Trophoblast cell (in vitro differentiated cells and primary cell): Measurements from ENCODE around the gene CLASP1.

ENCODE experiments used
- DNase-seq, 2 donors: peaks; one replicate each; pipeline ENCODE4 v3.0.0-alpha.2; 2016
- H2AFZ ChIP-seq: 2 replicates; pipeline ENCODE4 v1.6.1; 2013; ENCODE audit warnings: low read length, moderate library complexity, mild to moderate bottlenecking; ENCODE audit not compliant: insufficient read depth, poor library complexity
- H2AK5ac ChIP-seq: 2 replicates; pipeline ENCODE4 v1.6.1; 2013; ENCODE audit warnings: mild to moderate bottlenecking, low read length
- H2BK120ac ChIP-seq: 2 replicates; pipeline ENCODE4 v1.6.1; 2013; ENCODE audit warnings: low read length, mild to moderate bottlenecking, moderate library complexity; ENCODE audit not compliant: insufficient read depth, poor library complexity
- H2BK12ac ChIP-seq: 2 replicates; pipeline ENCODE4 v1.6.1; 2013; ENCODE audit warnings: mild to moderate bottlenecking, low read length, moderate library complexity
- H2BK5ac ChIP-seq: 2 replicates; pipeline ENCODE4 v1.6.1; 2013; ENCODE audit warnings: low read length, low read depth, moderate library complexity, mild to moderate bottlenecking; ENCODE audit not compliant: poor library complexity
- H3K14ac ChIP-seq: 2 replicates; pipeline ENCODE4 v1.6.1; 2013; ENCODE audit warnings: mild to moderate bottlenecking, low read length
- H3K18ac ChIP-seq: 2 replicates; pipeline ENCODE4 v1.6.1; 2013; ENCODE audit warnings: mild to moderate bottlenecking, low read length
- H3K23ac ChIP-seq: 2 replicates; pipeline ENCODE4 v1.6.1; 2013; ENCODE audit warnings: low read length
- H3K27ac ChIP-seq: 2 replicates; pipeline ENCODE4 v1.5.1; 2013; ENCODE audit warnings: low read depth, mild to moderate bottlenecking, inconsistent platforms, low read length, moderate library complexity
- H3K27me3 ChIP-seq: 2 replicates; pipeline ENCODE4 v1.6.1; 2013; ENCODE audit warnings: inconsistent platforms, mild to moderate bottlenecking, low read length, moderate library complexity; ENCODE audit not compliant: insufficient read depth
- H3K36me3 ChIP-seq, 2 experiments: 1 replicate in 1 of 2; 2 replicates in 1 of 2; pipeline ENCODE4 v1.6.1; 2013; ENCODE audit warnings: low read length in 2 of 2, mild to moderate bottlenecking in 2 of 2, moderate library complexity in 1 of 2; ENCODE audit not compliant: insufficient read depth in 2 of 2, control insufficient read depth in 1 of 2
- H3K4ac ChIP-seq: 2 replicates; pipeline ENCODE4 v1.6.1; 2013; ENCODE audit warnings: low read depth, mild to moderate bottlenecking, low read length, moderate library complexity
- H3K4me1 ChIP-seq, 2 experiments: 1 replicate in 1 of 2; 2 replicates in 1 of 2; pipeline ENCODE4 v1.6.1; 2013; ENCODE audit warnings: low read length in 2 of 2, mild to moderate bottlenecking in 2 of 2, moderate library complexity in 1 of 2; ENCODE audit not compliant: insufficient read depth in 2 of 2, control insufficient read depth in 1 of 2
- H3K4me2 ChIP-seq: 2 replicates; pipeline ENCODE4 v1.6.1; 2013; ENCODE audit warnings: inconsistent platforms, mild to moderate bottlenecking, low read length, moderate library complexity
- H3K4me3 ChIP-seq: 2 replicates; pipeline ENCODE4 v1.5.1; 2013; ENCODE audit warnings: mild to moderate bottlenecking, low read depth, low read length, inconsistent platforms
- H3K79me1 ChIP-seq: one replicate; pipeline ENCODE4 v1.6.1; 2013; ENCODE audit warnings: low read length
- H3K79me2 ChIP-seq: 2 replicates; pipeline ENCODE4 v1.6.1; 2013; ENCODE audit warnings: low read length, mild to moderate bottlenecking; ENCODE audit not compliant: control insufficient read depth, insufficient read depth, poor library complexity
- H3K9ac ChIP-seq: 2 replicates; pipeline ENCODE4 v1.6.1; 2013; ENCODE audit warnings: mild to moderate bottlenecking, low read length
- H3K9me3 ChIP-seq: 2 replicates; pipeline ENCODE4 v1.6.1; 2013; ENCODE audit warnings: low read depth, mild to moderate bottlenecking, control low read depth, inconsistent platforms, low read length; ENCODE audit not compliant: insufficient read depth
- H4K12ac ChIP-seq: 2 replicates; pipeline ENCODE4 v1.6.1; 2013; ENCODE audit warnings: low read depth, mild to moderate bottlenecking, low read length, moderate library complexity
- H4K8ac ChIP-seq: 2 replicates; pipeline ENCODE4 v1.6.1; 2013; ENCODE audit warnings: low read depth, mild to moderate bottlenecking, low read length, moderate library complexity
- H4K91ac ChIP-seq: one replicate; pipeline ENCODE4 v1.6.1; 2013; ENCODE audit warnings: low read depth, mild to moderate bottlenecking, low read length, moderate library complexity
- whole genome bisulfite sequencing: extraction: QIAGEN DNeasy Blood & Tissue Kit; methylation state at CpG from one replicate; pipeline ENCODE4 v1.1.7; 2013; ENCODE audit warnings: missing lambda C conversion rate; ENCODE audit not compliant: insufficient read length, insufficient coverage; ENCODE audit errors: extremely low coverage; 5-methylcytosine and 5-hydroxymethylcytosine counted together

The CLASP1 gene

DNA sequence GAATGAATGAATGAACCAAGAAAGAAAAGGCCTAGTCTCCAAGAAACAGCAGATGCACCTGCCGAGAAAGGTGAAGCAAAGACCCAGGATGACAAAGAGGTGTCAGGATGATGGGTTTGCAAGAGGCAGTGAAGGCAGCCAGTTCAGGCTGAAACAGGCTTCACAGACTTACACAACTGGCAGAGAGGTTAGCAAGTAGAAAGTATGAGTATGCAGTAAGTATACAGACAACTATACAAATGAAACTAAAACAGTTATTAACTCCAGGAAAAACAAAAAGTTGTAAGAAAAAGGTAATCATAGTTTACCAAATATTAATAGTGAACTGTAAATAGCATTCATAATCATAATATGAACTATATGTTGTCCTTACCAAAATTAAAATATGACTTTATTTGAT is 138.4 kb downstream of the CLASP1 start:
- no peak overlapping the region for H2BK5ac ChIP-seq
- H3K79me1 ChIP-seq, result no peaks in the 10 kb centered on the region
- no peak overlapping the region for H2BK120ac ChIP-seq
- no peak overlapping the region for H3K18ac ChIP-seq
- WGBS, result no CpG with 5 or more reads among the region's 1 CpG
- no peaks in the 10 kb centered on the region for H3K79me2 ChIP-seq
- H2BK12ac ChIP-seq, result no peak overlapping the region
- H4K12ac ChIP-seq, result no peak overlapping the region
- no peak overlapping the region for H3K9ac ChIP-seq
- H2AFZ ChIP-seq, result no peak overlapping the region
- H3K27ac ChIP-seq, result no peak overlapping the region
- H3K4me1 ChIP-seq, result peaks cover 2 to 5% of the 10 kb centered on the region in 2 experiments
- no peaks in the 10 kb centered on the region for H3K27me3 ChIP-seq
- H4K8ac ChIP-seq, result no peak overlapping the region
- no peak overlapping the region for H3K14ac ChIP-seq
- peaks cover 2 to 6% of the 10 kb centered on the region in 2 experiments for H3K36me3 ChIP-seq
- no peaks in the 10 kb centered on the region for H3K9me3 ChIP-seq
- no peak overlapping the region for H2AK5ac ChIP-seq
- no peak overlapping the region for H3K23ac ChIP-seq
- no peak for DNase-seq
- no peak overlapping the region for H3K4me3 ChIP-seq
- no peak overlapping the region for H4K91ac ChIP-seq
- no peak overlapping the region for H3K4me2 ChIP-seq
- no peak overlapping the region for H3K4ac ChIP-seq

DNA sequence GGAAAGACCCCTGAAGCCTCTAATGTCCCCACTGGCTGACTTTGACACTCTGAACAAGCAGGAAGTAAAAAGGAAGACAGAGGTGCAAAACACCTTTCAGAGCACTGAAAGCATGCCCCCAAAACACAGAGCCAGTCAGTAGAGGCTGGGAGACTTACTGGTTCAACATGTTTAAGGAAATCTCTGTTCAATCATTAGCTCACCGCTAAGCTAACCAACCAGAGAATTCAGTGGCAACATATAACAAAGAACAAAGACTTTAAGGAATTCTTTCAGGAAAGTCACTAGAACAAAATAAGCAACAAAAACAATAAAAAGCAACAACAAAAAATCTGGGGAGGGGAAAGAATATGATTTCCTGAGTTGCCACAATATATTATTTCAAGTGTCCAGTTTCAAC is 142.6 kb downstream of the CLASP1 start:
- H2AFZ ChIP-seq, result no peak overlapping the region
- no peak overlapping the region for H3K4me2 ChIP-seq
- no peak overlapping the region for H4K12ac ChIP-seq
- no peak overlapping the region for H3K14ac ChIP-seq
- no peak overlapping the region for H3K4me3 ChIP-seq
- no peak overlapping the region for H2AK5ac ChIP-seq
- no peak overlapping the region for H4K8ac ChIP-seq
- peaks cover 0 to 6% of the 10 kb centered on the region in 2 experiments for H3K36me3 ChIP-seq
- H3K23ac ChIP-seq, result no peak overlapping the region
- no peak overlapping the region for H3K27ac ChIP-seq
- DNase-seq, result no peak
- H3K18ac ChIP-seq, result no peak overlapping the region
- no peaks in the 10 kb centered on the region for H3K27me3 ChIP-seq
- no peak overlapping the region for H2BK120ac ChIP-seq
- no peaks in the 10 kb centered on the region for H3K79me1 ChIP-seq
- no peak overlapping the region for H3K4ac ChIP-seq
- no CpG with 5 or more reads among the region's 1 CpG for WGBS
- H3K9me3 ChIP-seq, result no peaks in the 10 kb centered on the region
- H3K4me1 ChIP-seq, result peaks cover 2 to 7% of the 10 kb centered on the region in 2 experiments
- no peak overlapping the region for H2BK12ac ChIP-seq
- H2BK5ac ChIP-seq, result no peak overlapping the region
- H4K91ac ChIP-seq, result no peak overlapping the region
- no peaks in the 10 kb centered on the region for H3K79me2 ChIP-seq
- H3K9ac ChIP-seq, result no peak overlapping the region

DNA sequence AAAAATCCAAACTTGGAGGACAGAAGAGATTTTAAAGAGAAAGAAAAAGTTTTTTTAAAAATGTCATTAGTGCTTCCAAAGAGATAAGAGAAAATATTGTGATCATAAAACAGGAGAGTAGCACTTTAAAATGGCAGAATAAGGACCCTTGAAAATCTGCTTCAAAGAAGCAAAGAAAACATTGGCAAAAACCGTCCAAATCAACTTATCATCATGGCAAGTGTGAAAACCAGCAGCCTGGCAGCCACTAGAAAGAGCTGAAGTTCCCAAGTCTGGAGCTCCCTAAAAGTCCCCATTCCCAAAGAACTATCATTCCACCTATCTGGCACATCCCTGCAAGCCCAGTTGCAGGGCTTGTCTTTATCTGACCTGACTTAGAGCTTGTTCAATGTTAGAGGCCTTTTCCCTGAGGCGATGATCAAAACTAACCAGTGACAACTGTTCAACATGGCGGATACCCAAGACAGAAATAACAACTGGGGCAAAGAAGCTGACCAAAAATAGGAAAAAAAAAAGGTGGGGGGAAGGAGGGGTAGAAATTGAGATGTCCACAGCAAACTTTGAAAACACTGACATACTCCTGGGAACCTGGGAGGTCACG is 143.2 kb downstream of the CLASP1 start:
- no peak overlapping the region for H3K4me2 ChIP-seq
- no peak overlapping the region for H4K12ac ChIP-seq
- H2AK5ac ChIP-seq, result no peak overlapping the region
- no peak overlapping the region for H3K4ac ChIP-seq
- no peak overlapping the region for H4K91ac ChIP-seq
- no peak overlapping the region for H3K14ac ChIP-seq
- H3K79me1 ChIP-seq, result no peaks in the 10 kb centered on the region
- no peak overlapping the region for H2AFZ ChIP-seq
- H2BK12ac ChIP-seq, result no peak overlapping the region
- no peaks in the 10 kb centered on the region for H3K79me2 ChIP-seq
- no peak overlapping the region for H3K27ac ChIP-seq
- no peak overlapping the region for H3K18ac ChIP-seq
- no peak for DNase-seq
- no peak overlapping the region for H3K9ac ChIP-seq
- WGBS, result no CpG with 5 or more reads among the region's 4 CpGs
- H3K27me3 ChIP-seq, result no peaks in the 10 kb centered on the region
- no peaks in the 10 kb centered on the region for H3K9me3 ChIP-seq
- H3K4me3 ChIP-seq, result no peak overlapping the region
- H3K4me1 ChIP-seq, result peaks cover 2 to 7% of the 10 kb centered on the region in 2 experiments
- peaks cover 0 to 6% of the 10 kb centered on the region in 2 experiments for H3K36me3 ChIP-seq
- no peak overlapping the region for H2BK120ac ChIP-seq
- no peak overlapping the region for H3K23ac ChIP-seq
- H2BK5ac ChIP-seq, result no peak overlapping the region
- H4K8ac ChIP-seq, result no peak overlapping the region

DNA sequence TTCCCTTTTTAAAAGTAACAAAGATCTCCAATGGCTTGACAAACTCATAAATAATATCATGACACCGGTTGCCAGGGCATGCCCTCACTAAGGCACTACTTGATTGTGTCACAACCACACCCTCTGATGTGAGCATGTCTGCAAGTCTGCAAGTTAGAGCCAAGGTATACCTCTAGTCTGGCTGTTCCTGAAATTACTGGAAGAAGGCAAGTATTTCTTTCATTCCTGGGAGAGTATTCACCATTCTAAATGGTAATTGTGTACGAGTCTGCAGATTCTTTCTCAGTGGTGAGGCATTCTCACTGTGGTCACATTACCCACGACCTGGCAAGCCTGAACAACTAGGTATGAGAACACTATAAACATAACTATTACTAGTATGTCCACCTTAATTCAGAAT is 144.3 kb downstream of the CLASP1 start:
- no peak overlapping the region for H3K27ac ChIP-seq
- no peak overlapping the region for H3K23ac ChIP-seq
- peak; percentile 74 to 93 for DNase-seq
- H3K9ac ChIP-seq, result no peak overlapping the region
- H3K27me3 ChIP-seq, result no peaks in the 10 kb centered on the region
- no peak overlapping the region for H3K4me3 ChIP-seq
- H2BK120ac ChIP-seq, result no peak overlapping the region
- H4K8ac ChIP-seq, result no peak overlapping the region
- H3K79me1 ChIP-seq, result no peaks in the 10 kb centered on the region
- no peak overlapping the region for H2AK5ac ChIP-seq
- H3K9me3 ChIP-seq, result no peaks in the 10 kb centered on the region
- peaks cover 2 to 7% of the 10 kb centered on the region in 2 experiments for H3K4me1 ChIP-seq
- H3K18ac ChIP-seq, result no peak overlapping the region
- H3K14ac ChIP-seq, result no peak overlapping the region
- no peak overlapping the region for H3K4me2 ChIP-seq
- H3K36me3 ChIP-seq, result peaks cover 0 to 6% of the 10 kb centered on the region in 2 experiments
- no CpG with 5 or more reads among the region's 3 CpGs for WGBS
- no peak overlapping the region for H3K4ac ChIP-seq
- H3K79me2 ChIP-seq, result no peaks in the 10 kb centered on the region
- H2BK12ac ChIP-seq, result no peak overlapping the region
- H4K91ac ChIP-seq, result no peak overlapping the region
- no peak overlapping the region for H2AFZ ChIP-seq
- no peak overlapping the region for H4K12ac ChIP-seq
- no peak overlapping the region for H2BK5ac ChIP-seq
